PC-9 (cell line): ENCODE data around the gene ZRANB2.

Experiments
- CTCF ChIP-seq: fragments of 200-600 bp; sonication (generic); conservative IDR thresholded peaks from 2 replicates; pipeline ENCODE4 v1.6.1; 2017; ENCODE audit warnings: mixed run types, antibody characterized with exemption, mild to moderate bottlenecking, moderate library complexity
- EZH2 ChIP-seq: fragments of 200-600 bp; sonication (generic); IDR thresholded peaks from 2 replicates; pipeline ENCODE4 v1.8.0; 2017; ENCODE audit warnings: antibody characterized with exemption, low read depth

DNA sequence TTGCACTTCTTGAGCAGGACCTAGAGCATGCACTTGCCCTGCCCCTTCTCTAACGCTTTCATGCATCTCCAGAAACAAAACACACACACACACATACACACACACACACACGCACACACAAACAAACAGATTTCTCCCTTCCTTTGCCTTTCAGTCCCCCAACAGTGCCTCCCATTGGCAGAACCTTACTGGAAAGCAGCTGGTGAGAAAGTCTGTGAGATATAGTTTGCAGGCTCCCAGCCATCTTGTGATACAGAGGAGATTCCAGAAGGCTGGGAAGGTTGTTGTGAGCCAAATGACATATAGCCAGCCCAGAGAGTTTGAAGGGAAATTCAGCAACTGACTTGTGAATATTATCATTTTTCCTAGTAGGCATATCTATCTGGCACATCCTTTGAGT, 35.9 kb upstream of the ZRANB2 start:
- no peak for TF ChIP-seq CTCF
- no peak for TF ChIP-seq EZH2
